ENCODE results near the gene PLCB4. TPM values are rescaled to one million over a fixed set of nuclear protein-coding genes. Genes with fewer than 3 reads are reported as not detected.
A peak's percentile ranks its signal among the peaks of the same experiment; 100 is the strongest.

The PLCB4 gene
- total RNA-seq, 1 donor: 4.1 TPM

- no peak for TF ChIP-seq CTCF (IDR thresholded peaks at IDR 0.05; ENCODE audit: insufficient read depth, low read length)
- no peak overlapping the region for H3K4me3 ChIP-seq (ENCODE audit: low read depth, low read length)
- DNase-seq (ENCODE audit: low read depth): peak; percentile 4
Measured at GRCh38 chr20:9440892-9441291, 372.0 kb downstream of the PLCB4 start.

GRCh38 chr20:9441948-9442347 is 373.1 kb downstream of the PLCB4 start:
- no peak for TF ChIP-seq CTCF (IDR thresholded peaks at IDR 0.05; ENCODE audit: insufficient read depth, low read length)
- no peak for DNase-seq (ENCODE audit: low read depth)
- no peak overlapping the region for H3K4me3 ChIP-seq (ENCODE audit: low read depth, low read length)

GRCh38 chr20:9442858-9443257 is 374.0 kb downstream of the PLCB4 start:
- DNase-seq (ENCODE audit: low read depth): no peak
- TF ChIP-seq CTCF (IDR thresholded peaks at IDR 0.05; ENCODE audit: insufficient read depth, low read length): no peak
- H3K4me3 ChIP-seq (ENCODE audit: low read depth, low read length): no peak overlapping the region

DNA sequence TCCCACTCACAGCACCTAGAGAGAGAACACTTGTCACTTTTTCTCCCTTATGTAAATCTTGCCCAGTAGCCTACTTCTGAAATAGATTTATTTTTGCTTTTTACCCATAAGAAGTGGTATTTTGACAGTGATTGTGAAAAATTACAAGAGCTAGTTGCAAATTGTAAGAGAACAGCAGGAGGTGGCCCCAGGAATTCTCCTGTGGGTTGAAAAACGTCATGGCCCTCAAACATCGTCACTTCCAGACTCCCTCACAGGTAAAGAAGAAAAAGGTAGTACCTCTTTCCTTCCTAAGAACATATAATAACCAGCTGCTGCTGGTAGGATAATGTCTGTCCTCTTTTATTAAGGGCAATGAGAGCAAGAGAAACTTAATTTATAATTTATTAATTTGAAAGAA is 376.0 kb downstream of the PLCB4 start:
- TF ChIP-seq CTCF (IDR thresholded peaks at IDR 0.05; ENCODE audit: insufficient read depth, low read length): no peak
- H3K4me3 ChIP-seq (ENCODE audit: low read depth, low read length): no peak overlapping the region
- no peak for DNase-seq (ENCODE audit: low read depth)

- H3K4me3 ChIP-seq (ENCODE audit: low read depth, low read length): no peak overlapping the region
- no peak for DNase-seq (ENCODE audit: low read depth)
- no peak for TF ChIP-seq CTCF (IDR thresholded peaks at IDR 0.05; ENCODE audit: insufficient read depth, low read length)
Measured at GRCh38 chr20:9447182-9447581, 378.3 kb downstream of the PLCB4 start.

DNA sequence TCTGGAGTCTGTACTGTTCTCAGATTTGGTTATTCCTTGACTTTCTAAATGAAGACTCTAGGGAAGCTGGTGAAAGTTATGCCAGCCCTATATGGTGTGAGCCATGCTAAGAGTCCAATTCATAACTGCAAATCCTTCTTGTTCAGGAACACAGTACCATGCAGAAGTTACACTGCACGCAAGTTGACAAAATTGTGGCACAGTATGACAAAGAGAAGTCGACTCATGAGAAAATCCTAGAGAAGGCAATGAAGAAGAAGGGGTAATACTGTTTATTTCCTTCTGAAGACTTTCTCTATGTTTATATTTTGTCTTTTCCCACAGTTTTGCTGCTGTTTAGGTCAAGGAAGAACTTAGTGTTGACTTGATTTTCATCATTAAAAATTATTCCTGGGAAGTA is 384.3 kb downstream of the PLCB4 start:
- H3K4me3 ChIP-seq (ENCODE audit: low read depth, low read length): no peak overlapping the region
- no peak for TF ChIP-seq CTCF (IDR thresholded peaks at IDR 0.05; ENCODE audit: insufficient read depth, low read length)
- DNase-seq (ENCODE audit: low read depth): no peak

DNA sequence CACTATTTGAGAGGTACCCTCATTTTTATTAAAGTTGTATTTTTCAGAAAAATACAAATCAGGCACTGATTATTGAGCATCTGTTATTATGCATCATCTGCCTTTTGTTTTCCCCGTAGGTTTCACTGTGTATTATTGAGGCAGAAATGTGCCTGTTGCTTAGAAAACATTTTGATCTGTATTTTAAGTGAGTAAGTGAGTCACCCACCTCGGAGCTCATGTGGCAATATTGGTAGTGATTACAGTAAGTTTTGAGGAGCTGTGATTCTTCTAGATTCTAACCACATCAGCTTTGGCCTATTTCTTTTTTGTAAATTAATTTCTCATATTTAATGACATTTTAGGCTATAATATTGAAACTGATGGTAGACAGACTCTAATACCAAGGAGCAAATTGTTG is 385.9 kb downstream of the PLCB4 start:
- no peak for DNase-seq (ENCODE audit: low read depth)
- TF ChIP-seq CTCF (IDR thresholded peaks at IDR 0.05; ENCODE audit: insufficient read depth, low read length): no peak
- H3K4me3 ChIP-seq (ENCODE audit: low read depth, low read length): no peak overlapping the region

Data from fibroblast of the aortic adventitia (primary cell).